Kidney epithelial cell (primary cell): ENCODE measurements around the gene PODN. TPM values are rescaled to one million over a fixed set of nuclear protein-coding genes. Genes with fewer than 3 reads are reported as not detected.

ENCODE experiments used
- DNase-seq: peaks from one replicate; pipeline ENCODE4 v3.0.0-alpha.2; 2010; ENCODE audit warnings: low read depth
- H3K27me3 ChIP-seq: 2 replicates; pipeline ENCODE4 v1.6.0; 2011; ENCODE audit warnings: low read length; ENCODE audit not compliant: control insufficient read depth, insufficient read depth
- H3K36me3 ChIP-seq: 2 replicates; pipeline ENCODE4 v1.5.1; 2011; ENCODE audit warnings: low read length; ENCODE audit not compliant: control insufficient read depth, insufficient read depth
- H3K4me3 ChIP-seq: 2 replicates; pipeline ENCODE4 v1.5.1; 2011; ENCODE audit warnings: low read depth, mild to moderate bottlenecking, control low read depth, low read length
- total RNA-seq: library from RNA; depleted of rRNA; stranded (reverse); fragments of >200 nt; gene quantifications from 2 replicates; pipeline ENCODE4 v1.2.3, GENCODE V29; 2015
- TF ChIP-seq, protein P1 (sequence below): IDR thresholded peaks from 2 replicates; pipeline ENCODE4 v1.5.1; 2011; ENCODE audit warnings: mild to moderate bottlenecking, moderate library complexity, low read length, control low read depth, inconsistent platforms; ENCODE audit not compliant: insufficient read depth, poor library complexity, severe bottlenecking

Gene PODN
- total RNA-seq, 1 donor from 2014 or later: not detected

GRCh38 chr1:53031732-53032131 lies 30.3 kb upstream of the PODN start:
- TF ChIP-seq, protein P1, sequence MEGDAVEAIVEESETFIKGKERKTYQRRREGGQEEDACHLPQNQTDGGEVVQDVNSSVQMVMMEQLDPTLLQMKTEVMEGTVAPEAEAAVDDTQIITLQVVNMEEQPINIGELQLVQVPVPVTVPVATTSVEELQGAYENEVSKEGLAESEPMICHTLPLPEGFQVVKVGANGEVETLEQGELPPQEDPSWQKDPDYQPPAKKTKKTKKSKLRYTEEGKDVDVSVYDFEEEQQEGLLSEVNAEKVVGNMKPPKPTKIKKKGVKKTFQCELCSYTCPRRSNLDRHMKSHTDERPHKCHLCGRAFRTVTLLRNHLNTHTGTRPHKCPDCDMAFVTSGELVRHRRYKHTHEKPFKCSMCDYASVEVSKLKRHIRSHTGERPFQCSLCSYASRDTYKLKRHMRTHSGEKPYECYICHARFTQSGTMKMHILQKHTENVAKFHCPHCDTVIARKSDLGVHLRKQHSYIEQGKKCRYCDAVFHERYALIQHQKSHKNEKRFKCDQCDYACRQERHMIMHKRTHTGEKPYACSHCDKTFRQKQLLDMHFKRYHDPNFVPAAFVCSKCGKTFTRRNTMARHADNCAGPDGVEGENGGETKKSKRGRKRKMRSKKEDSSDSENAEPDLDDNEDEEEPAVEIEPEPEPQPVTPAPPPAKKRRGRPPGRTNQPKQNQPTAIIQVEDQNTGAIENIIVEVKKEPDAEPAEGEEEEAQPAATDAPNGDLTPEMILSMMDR: no peak
- Histone ChIP-seq H3K36me3 (no peaks in the 10 kb centered on the region), H3K27me3 (no peaks in the 10 kb centered on the region), H3K4me3 (no peak overlapping the region)
- no peak for DNase-seq

- H3K27me3 ChIP-seq: no peaks in the 10 kb centered on the region
- H3K36me3 ChIP-seq: peaks cover 1% of the 10 kb centered on the region
- DNase-seq: no peak
- TF ChIP-seq, protein P1: no peak
- H3K4me3 ChIP-seq: no peak overlapping the region
These were observed 24.9 kb upstream of the PODN start for GRCh38 chr1:53037159-53037558.

- TF ChIP-seq, protein P1: no peak
These were observed 23.4 kb upstream of the PODN start for GRCh38 chr1:53038566-53038965.

DNA sequence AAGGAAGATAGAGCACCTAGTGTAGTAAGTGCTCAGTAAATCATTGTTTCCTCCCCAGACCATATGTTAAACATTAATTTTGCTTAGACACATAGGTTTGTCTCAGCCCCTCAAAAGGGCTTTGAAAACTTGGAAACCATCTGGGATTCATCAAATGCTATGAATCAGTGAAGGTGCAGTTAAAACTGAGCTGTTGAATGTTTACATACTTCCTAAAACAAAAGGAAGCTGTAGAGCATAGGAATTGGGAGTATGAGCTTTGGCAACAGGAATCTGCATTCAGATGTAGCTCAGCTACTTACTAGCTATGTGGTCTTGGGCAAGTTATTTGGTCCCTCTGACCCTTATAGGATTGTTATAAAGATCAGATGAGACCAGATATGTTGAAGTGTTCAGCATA lies 18.7 kb upstream of the PODN start:
- Histone ChIP-seq H3K4me3 (no peak overlapping the region), H3K36me3 (peaks cover 1% of the 10 kb centered on the region), H3K27me3 (no peaks in the 10 kb centered on the region)
- no peak for DNase-seq
- TF ChIP-seq, protein P1: no peak

More at GRCh38 chr1:53038566-53038965, 23.4 kb upstream of the PODN start:
- no peak for DNase-seq
- Histone ChIP-seq H3K4me3 (no peak overlapping the region), H3K27me3 (no peaks in the 10 kb centered on the region), H3K36me3 (peaks cover 1% of the 10 kb centered on the region)

GRCh38 chr1:53044926-53045325 lies 17.1 kb upstream of the PODN start:
- H3K4me3 ChIP-seq: no peak overlapping the region
- no peaks in the 10 kb centered on the region for H3K36me3 ChIP-seq
- no peak for DNase-seq
- TF ChIP-seq, protein P1: no peak
- no peaks in the 10 kb centered on the region for H3K27me3 ChIP-seq

DNA sequence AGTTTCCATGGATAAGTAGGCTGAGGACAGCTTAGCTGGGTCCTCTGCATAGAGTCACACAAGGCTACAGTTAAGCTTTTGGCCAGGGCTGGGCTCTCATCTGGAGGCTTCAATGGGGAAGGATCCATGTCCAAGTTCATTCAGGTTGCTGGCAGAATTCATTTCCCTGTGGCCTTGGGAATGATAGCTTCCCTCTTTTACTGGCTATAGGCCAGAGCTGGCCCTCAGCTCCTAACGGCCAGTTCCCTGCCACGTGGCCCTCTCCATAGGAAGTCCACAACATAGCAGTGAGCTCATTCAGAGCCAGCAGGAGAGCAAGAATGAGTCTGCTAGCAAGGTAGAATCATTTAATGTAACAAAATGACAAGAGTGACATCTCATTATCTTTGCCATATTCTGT lies 15.1 kb upstream of the PODN start:
- TF ChIP-seq, protein P1: no peak
- DNase-seq: no peak
- no peaks in the 10 kb centered on the region for H3K36me3 ChIP-seq
- H3K4me3 ChIP-seq: no peak overlapping the region
- no peaks in the 10 kb centered on the region for H3K27me3 ChIP-seq
